ENCODE measurements around the gene MKS1.

The MKS1 gene

DNA sequence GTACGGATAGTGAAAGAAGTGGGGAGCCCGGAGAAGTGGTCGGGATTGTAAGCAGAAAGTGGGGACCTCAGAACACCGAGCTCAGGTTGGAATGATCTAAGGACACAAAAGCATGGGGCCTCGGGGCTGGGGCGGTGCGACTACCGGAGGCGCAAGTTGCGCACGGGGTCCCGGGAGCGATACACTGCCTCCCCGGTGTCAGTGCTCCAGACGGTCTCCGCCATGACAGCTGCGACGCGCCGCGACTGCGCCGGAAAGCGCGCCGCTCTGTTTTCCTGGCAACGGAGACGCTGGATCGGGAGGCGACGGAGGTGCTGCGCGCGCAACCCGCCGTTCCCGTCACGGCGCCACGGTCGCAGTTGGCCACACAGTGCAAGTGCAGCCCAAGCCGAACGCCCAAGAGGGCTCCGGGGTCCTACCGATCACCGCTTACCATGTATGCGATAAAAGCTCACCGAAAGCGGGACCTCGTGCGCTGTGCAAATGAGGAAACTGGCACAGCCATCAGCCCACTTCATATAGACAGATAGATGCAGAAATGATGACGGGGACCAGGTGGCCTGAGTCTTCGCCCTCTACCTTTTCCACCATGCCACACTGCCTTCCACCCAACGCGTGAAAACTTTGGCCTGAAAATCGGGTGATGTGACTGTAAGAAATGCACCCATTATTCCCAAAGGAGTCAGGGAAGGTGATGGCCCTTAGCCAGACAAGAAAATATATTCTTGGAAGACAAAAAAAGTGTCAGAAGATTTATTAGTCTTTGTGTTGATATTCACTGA lies at the start of gene MKS1:
MKS1 (minus strand) TSS at position 249 of the 782 bp plus-strand sequence; CDS start at position 224, 25 bp downstream.
- DNase-seq, result peak; percentile 96

GRCh38 chr17:58268326-58268725 lies 49.3 kb upstream of the MKS1 start:
- DNase-seq, result no peak

DNA sequence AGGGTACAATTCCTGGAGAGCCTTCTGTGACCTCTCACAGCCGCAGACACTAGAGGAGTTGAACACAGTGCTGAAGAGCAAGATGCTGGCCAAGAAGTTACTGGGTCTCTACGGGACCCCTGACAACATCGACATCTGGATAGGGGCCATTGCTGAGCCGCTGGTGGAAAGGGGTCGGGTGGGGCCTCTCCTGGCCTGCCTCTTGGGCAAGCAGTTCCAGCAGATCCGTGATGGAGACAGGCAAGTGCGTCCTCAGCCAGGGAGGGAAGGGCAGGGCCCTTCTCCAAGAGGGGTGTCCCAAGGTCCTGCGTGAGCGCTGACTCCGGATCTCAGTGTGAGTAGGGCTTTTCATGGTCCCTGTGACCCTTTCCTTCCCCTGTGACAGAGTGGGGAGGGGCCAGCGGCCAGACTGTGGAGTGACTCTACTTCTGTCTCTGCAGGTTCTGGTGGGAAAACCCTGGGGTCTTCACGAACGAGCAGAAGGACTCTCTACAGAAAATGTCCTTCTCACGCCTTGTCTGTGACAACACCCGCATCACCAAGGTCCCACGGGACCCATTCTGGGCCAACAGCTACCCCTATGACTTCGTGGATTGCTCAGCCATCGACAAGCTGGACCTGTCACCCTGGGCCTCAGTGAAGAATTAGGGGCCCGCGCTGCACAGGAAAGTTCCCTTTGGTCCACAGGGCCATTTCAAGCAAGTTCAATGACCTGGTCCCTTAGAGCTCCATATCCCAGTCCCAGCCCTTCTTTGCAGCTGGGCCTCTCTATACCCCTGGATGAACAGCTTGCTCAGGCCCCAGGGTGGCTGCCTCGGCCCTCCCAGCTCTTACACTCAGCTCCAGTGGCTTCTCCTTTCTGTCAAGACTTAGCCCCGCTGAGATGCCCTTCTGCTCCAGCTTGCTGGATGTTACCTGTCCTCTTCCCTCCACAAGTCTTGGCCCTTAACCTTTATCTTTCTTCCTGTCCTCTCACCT lies 48.6 kb upstream of the MKS1 start:
- DNase-seq, result no peak

DNA sequence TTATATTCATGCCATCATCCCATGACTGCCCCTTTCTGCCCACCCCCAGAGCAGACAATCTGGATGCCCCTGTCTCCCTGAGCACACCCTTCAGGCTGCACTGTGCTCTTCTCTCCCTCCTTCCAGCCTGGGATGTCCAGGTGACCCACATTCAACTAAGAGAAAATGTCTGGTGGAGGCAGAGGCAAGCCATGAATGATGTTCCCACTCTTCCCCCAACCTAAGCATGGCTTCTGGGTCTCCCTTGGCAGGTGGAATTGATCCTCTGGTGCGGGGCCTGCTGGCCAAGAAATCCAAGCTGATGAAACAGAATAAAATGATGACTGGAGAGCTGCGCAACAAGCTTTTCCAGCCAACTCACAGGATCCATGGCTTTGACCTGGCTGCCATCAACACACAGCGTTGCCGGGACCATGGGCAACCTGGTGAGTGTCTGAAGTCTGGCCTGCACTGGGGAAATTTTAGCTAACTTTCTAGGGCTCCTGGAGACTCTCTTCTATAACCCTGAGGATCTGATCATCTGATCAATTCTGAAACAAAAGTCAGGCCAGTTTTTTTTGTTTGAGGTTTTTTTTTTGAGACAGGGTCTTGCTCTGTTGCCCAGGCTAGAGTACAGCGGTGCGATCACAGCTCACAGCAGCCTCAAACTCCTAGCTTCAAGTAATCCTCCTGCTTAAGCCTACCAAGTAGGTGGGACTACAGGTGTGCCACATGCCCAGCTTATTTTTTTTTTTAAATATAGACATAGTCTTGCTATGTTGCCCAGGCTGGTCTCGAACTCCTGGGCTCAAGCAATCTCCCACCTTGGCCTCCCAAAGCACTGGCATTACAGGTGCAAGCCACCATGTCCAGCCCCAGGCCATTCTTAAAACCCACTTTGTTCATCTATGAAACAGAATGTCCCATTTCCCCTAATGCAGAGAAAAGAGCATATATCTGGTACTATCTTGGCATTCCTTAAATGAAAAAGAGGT lies 47.1 kb upstream of the MKS1 start:
- DNase-seq, result no peak

- DNase-seq, result no peak
Measured at GRCh38 chr17:58265271-58265670, 46.2 kb upstream of the MKS1 start.

GRCh38 chr17:58264407-58265103 lies 45.5 kb upstream of the MKS1 start:
- no peak for DNase-seq

GRCh38 chr17:58263773-58264172 lies 44.7 kb upstream of the MKS1 start:
- DNase-seq, result no peak

DNA sequence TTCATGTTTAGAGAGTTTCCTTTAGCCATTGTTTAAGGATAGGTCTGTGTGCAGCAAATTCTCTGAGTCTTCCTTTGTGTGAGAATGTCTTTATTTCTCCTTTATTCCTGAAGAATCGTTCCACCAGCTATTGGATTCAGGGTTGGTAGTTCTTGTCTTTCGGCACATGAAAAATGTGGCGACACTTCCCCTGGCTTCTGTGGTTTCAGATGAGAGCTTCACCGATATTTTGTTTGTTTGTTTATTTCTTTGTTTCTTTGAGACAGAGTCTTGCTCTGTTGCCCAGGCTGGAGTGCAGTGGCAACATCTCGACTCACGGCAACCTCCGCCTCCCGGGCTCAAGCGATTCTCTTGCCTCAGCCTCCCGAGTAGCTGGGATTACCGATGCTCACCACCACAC lies 43.1 kb upstream of the MKS1 start:
- DNase-seq, result no peak

DNA sequence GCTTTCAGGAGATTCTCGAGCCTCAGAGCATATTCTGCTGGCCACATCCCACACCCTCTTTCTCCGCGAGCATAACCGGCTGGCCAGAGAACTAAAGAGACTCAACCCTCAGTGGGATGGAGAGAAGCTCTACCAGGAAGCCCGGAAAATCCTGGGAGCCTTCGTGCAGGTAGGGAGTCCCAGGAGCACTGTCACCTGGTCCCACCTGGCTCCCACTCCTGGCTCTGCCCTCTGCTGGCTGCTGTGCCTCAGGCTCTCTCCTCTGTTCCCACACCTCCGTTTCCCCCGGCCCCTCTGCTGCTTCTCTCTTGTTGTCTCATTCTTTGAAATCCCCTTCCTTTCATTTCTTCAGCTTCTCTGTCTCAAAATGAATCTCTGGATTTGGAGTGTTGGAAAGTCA lies 35.7 kb upstream of the MKS1 start:
- DNase-seq, result no peak

- DNase-seq, result no peak
Measured at GRCh38 chr17:58253082-58253481, 34.0 kb upstream of the MKS1 start.

GRCh38 chr17:58252141-58252540 lies 33.1 kb upstream of the MKS1 start:
- no peak for DNase-seq

GRCh38 chr17:58250344-58251011 lies 31.4 kb upstream of the MKS1 start:
- no peak for DNase-seq

- peak; percentile 73 for DNase-seq
Measured at GRCh38 chr17:58249270-58250133, 30.4 kb upstream of the MKS1 start.

- no peak for DNase-seq
Measured at GRCh38 chr17:58248955-58249269, 29.9 kb upstream of the MKS1 start.

DNA sequence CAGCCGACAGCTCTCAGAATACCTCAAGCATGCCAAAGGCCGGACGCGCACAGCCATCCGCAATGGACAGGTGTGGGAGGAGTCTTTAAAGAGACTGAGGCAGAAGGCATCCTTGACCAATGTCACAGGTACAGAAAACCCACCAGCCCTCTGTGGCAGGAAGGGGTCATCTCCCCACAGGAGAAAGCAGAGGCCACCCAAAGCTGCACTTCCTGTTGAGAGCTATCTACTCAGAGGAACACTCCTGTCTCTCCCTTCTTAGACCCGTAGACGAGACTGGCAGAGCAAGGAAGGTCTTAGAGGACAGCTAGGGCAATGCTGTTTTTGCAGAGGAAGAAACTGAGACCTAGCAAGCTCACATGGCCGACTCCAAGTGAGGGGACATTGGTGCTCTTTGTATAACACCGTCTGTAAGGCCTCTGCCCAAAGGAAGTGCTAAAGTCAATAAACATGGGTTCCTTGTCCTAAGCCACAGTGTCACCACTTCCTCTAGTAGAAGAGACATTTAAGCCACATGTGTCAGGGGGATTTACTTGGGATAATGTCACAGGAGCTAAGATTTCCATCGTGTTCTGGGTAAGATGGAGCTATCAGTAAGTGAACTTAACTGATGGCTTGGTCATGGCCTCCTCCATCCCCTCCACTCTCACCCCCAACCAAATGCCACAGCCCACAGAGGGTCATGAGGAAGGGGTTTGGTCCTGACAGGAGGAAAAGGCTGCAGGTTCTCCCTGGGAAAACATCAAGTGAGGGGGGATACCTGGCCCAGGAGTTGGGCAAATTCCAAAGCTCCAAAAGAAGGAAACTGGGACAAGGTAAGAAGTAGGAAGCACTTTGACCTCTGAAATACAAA lies 28.7 kb upstream of the MKS1 start:
- DNase-seq, result no peak

DNA sequence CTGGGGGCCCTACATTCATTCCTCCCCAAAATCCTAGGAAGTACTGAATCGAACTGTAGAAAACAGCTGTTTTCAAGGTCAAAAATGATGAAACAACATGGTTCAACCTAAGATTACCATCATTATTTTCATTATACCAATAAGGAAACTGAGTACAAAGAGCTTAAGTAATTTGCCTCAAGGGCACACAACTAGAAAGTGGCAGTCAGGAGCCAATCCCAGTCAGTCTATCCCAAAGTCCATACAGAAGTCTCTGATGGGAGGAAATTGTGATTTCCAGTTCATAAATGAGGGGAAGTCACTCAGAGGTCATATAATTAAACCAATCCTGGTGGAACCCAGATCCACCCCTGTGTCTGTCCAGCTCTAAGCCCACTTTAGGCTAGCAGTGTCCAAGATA lies 27.7 kb upstream of the MKS1 start:
- no peak for DNase-seq

GRCh38 chr17:58246104-58246740 lies 27.2 kb upstream of the MKS1 start:
- DNase-seq, result no peak

- no peak for DNase-seq
Measured at GRCh38 chr17:58245428-58246103, 26.5 kb upstream of the MKS1 start.
